Ascending aorta (tissue), 2 donors: ENCODE data around the gene DENND2C. TPM values are rescaled to one million over a fixed set of nuclear protein-coding genes. Genes with fewer than 3 reads are reported as not detected.

ENCODE experiments used
- DNase-seq, 2 donors: peaks; one replicate each; pipeline ENCODE4 v3.0.0-alpha.2; 2019; ENCODE audit warnings: low spot score in 2 of 2
- H3K27ac ChIP-seq, 2 donors: fragments of 200-600 bp; sonication (generic); one replicate each; pipeline ENCODE4 v1.5.1; 2016 to 2017; ENCODE audit warnings: mild to moderate bottlenecking in 1 of 2
- H3K27me3 ChIP-seq: fragments of 200-600 bp; sonication (generic); one replicate; pipeline ENCODE4 v1.5.1; 2017
- H3K36me3 ChIP-seq, 2 donors: fragments of 200-600 bp; sonication (generic); one replicate each; pipeline ENCODE4 v1.5.1; 2016
- H3K4me1 ChIP-seq, 2 donors: fragments of 200-600 bp; sonication (generic); one replicate each; pipeline ENCODE4 v1.5.1; 2016 to 2017; ENCODE audit warnings: mild to moderate bottlenecking in 1 of 2
- H3K4me3 ChIP-seq, 2 donors: fragments of 200-600 bp; sonication (generic); one replicate each; pipeline ENCODE4 v1.5.1; 2016 to 2017; ENCODE audit warnings: mild to moderate bottlenecking in 1 of 2
- H3K9me3 ChIP-seq, 2 donors: fragments of 200-600 bp; sonication (generic); one replicate each; pipeline ENCODE4 v1.5.1; 2016
- CTCF ChIP-seq, 3 experiments: fragments of 200-600 bp in 2 of 3; fragments of 450-650 bp in 1 of 3; sonication (generic) in 2 of 3; IDR thresholded peaks; one replicate each; pipeline ENCODE4 v1.5.1; 2016 to 2019; ENCODE audit warnings: antibody characterized with exemption in 3 of 3, mild to moderate bottlenecking in 1 of 3, moderate library complexity in 1 of 3
- intact Hi-C: fragments of 100-400 bp; cut with DNase I; formaldehyde crosslinking; loops from one replicate; pipeline ENCODE4 v1.15.1; 2023
- total RNA-seq: library from RNA; depleted of rRNA; stranded (reverse); fragments of >200 nt; gene quantifications from one replicate; pipeline ENCODE4 v1.1.0, GENCODE V29; 2016

Gene DENND2C
- total RNA-seq, 1 donor from 2014 or later: 5.4 TPM

GRCh38 chr1:114676115-114676514 is 6.3 kb upstream of the DENND2C start:
- no peak for TF ChIP-seq CTCF (IDR thresholded peaks at IDR 0.05)
- H3K27me3 ChIP-seq: no peaks in the 10 kb centered on the region
- DNase-seq: no peak
- H3K36me3 ChIP-seq: no peaks in the 10 kb centered on the region
- no peaks in the 10 kb centered on the region for H3K9me3 ChIP-seq
- intact Hi-C loops: loop anchor here (10.0 kb wide), 1 partner anchor 409 kb away; the partner anchor contains the start of gene TSPAN2
- no peak overlapping the region for H3K27ac ChIP-seq
- H3K4me3 ChIP-seq: no peak overlapping the region
- no peaks in the 10 kb centered on the region for H3K4me1 ChIP-seq

GRCh38 chr1:114671939-114672275 is 2.1 kb upstream of the DENND2C start:
- Histone ChIP-seq H3K4me1 (no peaks in the 10 kb centered on the region), H3K36me3 (no peaks in the 10 kb centered on the region), H3K4me3 (no peak overlapping the region), H3K9me3 (no peaks in the 10 kb centered on the region), H3K27me3 (no peaks in the 10 kb centered on the region), H3K27ac (no peak overlapping the region)
- intact Hi-C loops: loop anchor here (5.0 to 10.0 kb wide), 3 partner anchors 160 to 413 kb away; partner anchors contain the start of genes TRIM33 and TSPAN2
- TF ChIP-seq CTCF (IDR thresholded peaks at IDR 0.05): no peak
- no peak for DNase-seq

- H3K27ac ChIP-seq: no peak overlapping the region
- no peak for DNase-seq
- TF ChIP-seq CTCF (IDR thresholded peaks at IDR 0.05): peak in 2 of 3 experiments; percentile 5 to 17
- intact Hi-C loops: loop anchor here (5.0 to 10.0 kb wide), 3 partner anchors 159 to 414 kb away; partner anchors contain the start of genes TRIM33 and TSPAN2
- no peaks in the 10 kb centered on the region for H3K27me3 ChIP-seq
- no peaks in the 10 kb centered on the region for H3K4me1 ChIP-seq
- H3K9me3 ChIP-seq: no peaks in the 10 kb centered on the region
- no peaks in the 10 kb centered on the region for H3K36me3 ChIP-seq
- H3K4me3 ChIP-seq: peak overlapping the region in 1 of 2 donors; percentile 94
These were observed 1.4 kb upstream of the DENND2C start for GRCh38 chr1:114671011-114671938.

- intact Hi-C loops: loop anchor here (1.0 to 10.0 kb wide), 6 partner anchors 46 to 414 kb away; partner anchors contain the start of genes BCAS2, CSDE1, NRAS and TRIM33
- H3K4me1 ChIP-seq: no peaks in the 10 kb centered on the region
- TF ChIP-seq CTCF (IDR thresholded peaks at IDR 0.05): peak in 2 of 3 experiments; percentile 20 to 37
- no peaks in the 10 kb centered on the region for H3K27me3 ChIP-seq
- H3K4me3 ChIP-seq: peak overlapping the region; percentile 77 to 94
- H3K9me3 ChIP-seq: no peaks in the 10 kb centered on the region
- DNase-seq: peak; percentile 74 to 96
- H3K27ac ChIP-seq: peak overlapping the region; percentile 54 to 82
- no peaks in the 10 kb centered on the region for H3K36me3 ChIP-seq
These were observed 498 bp upstream of the DENND2C start for GRCh38 chr1:114670083-114671010.

GRCh38 chr1:114668784-114669561 is 876 bp downstream of the DENND2C start:
- intact Hi-C loops: loop anchor here (5.0 kb wide), 2 partner anchors 687 to 1282 kb away; no protein-coding TSS in a partner anchor
- no peak for TF ChIP-seq CTCF (IDR thresholded peaks at IDR 0.05)
- Histone ChIP-seq H3K36me3 (no peaks in the 10 kb centered on the region), H3K27ac (peak overlapping the region; percentile 68 to 82), H3K4me1 (no peaks in the 10 kb centered on the region), H3K4me3 (peak overlapping the region; percentile 77 to 94), H3K9me3 (no peaks in the 10 kb centered on the region), H3K27me3 (no peaks in the 10 kb centered on the region)
- DNase-seq: no peak
